H9 (cell line): ENCODE results near the gene CADPS2. TPM values are rescaled to one million over a fixed set of nuclear protein-coding genes. Genes with fewer than 3 reads are reported as not detected.

Source experiments
- DNase-seq: peaks from one replicate; pipeline ENCODE4 v3.0.0-alpha.2; 2017
- H2AFZ ChIP-seq: one replicate; pipeline ENCODE4 v1.6.1; 2013; ENCODE audit warnings: mild to moderate bottlenecking, low read length, control low read depth, moderate library complexity
- H2AK5ac ChIP-seq: 2 replicates; pipeline ENCODE4 v1.6.1; 2013; ENCODE audit warnings: low read length, control low read depth, mixed read lengths; ENCODE audit not compliant: insufficient read length
- H2BK120ac ChIP-seq: one replicate; pipeline ENCODE4 v1.6.1; 2013; ENCODE audit warnings: low read depth, mild to moderate bottlenecking, low read length, control low read depth, inconsistent platforms; ENCODE audit not compliant: poor library complexity, severe bottlenecking
- H2BK12ac ChIP-seq: 2 replicates; pipeline ENCODE4 v1.6.1; 2013; ENCODE audit warnings: low read length, control low read depth, mixed read lengths, low read depth; ENCODE audit not compliant: insufficient read length
- H2BK15ac ChIP-seq: 2 replicates; pipeline ENCODE4 v1.6.1; 2013; ENCODE audit warnings: low read depth, low read length, control low read depth
- H2BK20ac ChIP-seq: one replicate; pipeline ENCODE4 v1.6.1; 2013; ENCODE audit warnings: low read depth, mild to moderate bottlenecking, low read length, control low read depth, inconsistent platforms; ENCODE audit not compliant: poor library complexity, severe bottlenecking
- H2BK5ac ChIP-seq: 2 replicates; pipeline ENCODE4 v1.6.1; 2013; ENCODE audit warnings: low read length, control low read depth, mixed read lengths; ENCODE audit not compliant: insufficient read length
- H3K14ac ChIP-seq: 2 replicates; pipeline ENCODE4 v1.6.1; 2013; ENCODE audit warnings: low read length, control low read depth; ENCODE audit not compliant: insufficient read depth
- H3K18ac ChIP-seq: 2 replicates; pipeline ENCODE4 v1.6.1; 2013; ENCODE audit warnings: low read depth, mild to moderate bottlenecking, mixed read lengths, low read length, control low read depth; ENCODE audit not compliant: insufficient read length
- H3K23ac ChIP-seq: 2 replicates; pipeline ENCODE4 v1.6.1; 2013; ENCODE audit warnings: low read length, control low read depth, mixed read lengths, low read depth; ENCODE audit not compliant: insufficient read length
- H3K23me2 ChIP-seq: 2 replicates; pipeline ENCODE4 v1.6.1; 2013; ENCODE audit warnings: low read depth, mild to moderate bottlenecking, mixed read lengths, low read length, control low read depth; ENCODE audit not compliant: insufficient read length, poor library complexity, severe bottlenecking
- H3K27ac ChIP-seq: 2 replicates; pipeline ENCODE4 v1.5.1; 2013; ENCODE audit warnings: low read length, control low read depth, mixed read lengths, low read depth; ENCODE audit not compliant: insufficient read length
- H3K27me3 ChIP-seq: 2 replicates; pipeline ENCODE4 v1.6.1; 2013; ENCODE audit warnings: low read length, control low read depth, inconsistent platforms; ENCODE audit not compliant: insufficient read depth
- H3K4ac ChIP-seq: 2 replicates; pipeline ENCODE4 v1.6.1; 2013; ENCODE audit warnings: low read depth, mild to moderate bottlenecking, control low read depth, inconsistent platforms, low read length, moderate library complexity
- H3K4me1 ChIP-seq: 2 replicates; pipeline ENCODE4 v1.6.1; 2013; ENCODE audit warnings: low read length, control low read depth, inconsistent platforms; ENCODE audit not compliant: insufficient read depth
- H3K4me2 ChIP-seq: 2 replicates; pipeline ENCODE4 v1.6.1; 2013; ENCODE audit warnings: low read length, control low read depth, mixed read lengths; ENCODE audit not compliant: insufficient read length, insufficient read depth
- H3K56ac ChIP-seq: 2 replicates; pipeline ENCODE4 v1.6.1; 2013; ENCODE audit warnings: low read depth, mild to moderate bottlenecking, mixed read lengths, low read length, control low read depth; ENCODE audit not compliant: insufficient read length
- H3K79me1 ChIP-seq: 2 replicates; pipeline ENCODE4 v1.6.1; 2013; ENCODE audit warnings: low read depth, mild to moderate bottlenecking, moderate library complexity, low read length, control low read depth, inconsistent platforms; ENCODE audit not compliant: insufficient read depth, poor library complexity, severe bottlenecking
- H3K79me2 ChIP-seq: 2 replicates; pipeline ENCODE4 v1.6.1; 2013; ENCODE audit warnings: low read length, control low read depth, inconsistent platforms; ENCODE audit not compliant: insufficient read depth
- H3K9ac ChIP-seq: 2 replicates; pipeline ENCODE4 v1.6.1; 2013; ENCODE audit warnings: low read length, control low read depth, mixed read lengths; ENCODE audit not compliant: insufficient read length; ENCODE audit errors: extremely low read depth
- H3K9me3 ChIP-seq: one replicate; pipeline ENCODE4 v1.6.1; 2013; ENCODE audit warnings: low read depth, low read length, inconsistent platforms; ENCODE audit not compliant: control insufficient read depth
- H3T11ph ChIP-seq: one replicate; pipeline ENCODE4 v1.6.1; 2013; ENCODE audit warnings: mild to moderate bottlenecking, low read length, control low read depth, inconsistent platforms
- H4K20me1 ChIP-seq: one replicate; pipeline ENCODE4 v1.6.1; 2013; ENCODE audit not compliant: control insufficient read depth, insufficient read length, insufficient read depth
- H4K5ac ChIP-seq: 2 replicates; pipeline ENCODE4 v1.6.1; 2013; ENCODE audit warnings: low read depth, mild to moderate bottlenecking, mixed read lengths, low read length, control low read depth; ENCODE audit not compliant: insufficient read length
- H4K8ac ChIP-seq: replicated peaks from 2 replicates; pipeline ENCODE4 v1.6.1; 2013; ENCODE audit warnings: low read length, control low read depth, mixed read lengths, low read depth; ENCODE audit not compliant: insufficient read length
- H4K91ac ChIP-seq: 2 replicates; pipeline ENCODE4 v1.6.1; 2013; ENCODE audit warnings: low read depth, mild to moderate bottlenecking, moderate library complexity, mixed read lengths, low read length, control low read depth; ENCODE audit not compliant: insufficient read length
- H3K27ac Mint-ChIP-seq, 3 experiments: 2 replicates in 2 of 3; 3 replicates in 1 of 3; pipeline ENCODE4 v1.8.0; 2020 to 2021; ENCODE audit warnings: mixed read lengths in 3 of 3, mild to moderate bottlenecking in 1 of 3, moderate library complexity in 1 of 3
- H3K27me3 Mint-ChIP-seq: 2 replicates; pipeline ENCODE4 v1.8.0; 2021; ENCODE audit warnings: low read depth, mild to moderate bottlenecking, moderate library complexity, mixed read lengths
- H3K36me3 Mint-ChIP-seq, 3 experiments: 2 replicates in 2 of 3; 3 replicates in 1 of 3; pipeline ENCODE4 v1.8.0; 2020 to 2021; ENCODE audit warnings: low read depth in 3 of 3, mixed read lengths in 3 of 3; ENCODE audit not compliant: insufficient read depth in 1 of 3
- H3K4me1 Mint-ChIP-seq, 2 experiments: 2 replicates each; pipeline ENCODE4 v1.8.0; 2020; ENCODE audit warnings: mixed read lengths in 2 of 2
- H3K4me3 Mint-ChIP-seq, 2 experiments: 2 replicates in 1 of 2; 3 replicates in 1 of 2; pipeline ENCODE4 v1.8.0; 2020 to 2021; ENCODE audit warnings: mild to moderate bottlenecking in 2 of 2, mixed read lengths in 2 of 2, moderate library complexity in 1 of 2
- H3K9me3 Mint-ChIP-seq, 2 experiments: 2 replicates in 1 of 2; 3 replicates in 1 of 2; pipeline ENCODE4 v1.8.0; 2020; ENCODE audit warnings: mild to moderate bottlenecking in 2 of 2, mixed read lengths in 2 of 2, moderate library complexity in 1 of 2
- CTCF ChIP-seq: fragments of 200-600 bp; sonication (generic); conservative IDR thresholded peaks from 3 replicates; pipeline ENCODE4 v1.8.0; 2021; ENCODE audit warnings: antibody characterized with exemption, mild to moderate bottlenecking
- WGBS: extraction: QIAGEN DNeasy Blood & Tissue Kit; methylation state at CpG from one replicate; pipeline ENCODE4 v1.1.7; 2013; ENCODE audit warnings: missing lambda C conversion rate, low lambda C conversion rate, mixed read lengths; ENCODE audit not compliant: insufficient read length; ENCODE audit errors: extremely low coverage; 5-methylcytosine and 5-hydroxymethylcytosine counted together
- total RNA-seq: library from RNA; stranded (reverse); gene quantifications from 2 replicates; pipeline ENCODE4 v1.2.1, GENCODE V29; 2021

CADPS2 gene
- total RNA-seq, 1 experiment from 2014 or later: 7.1 TPM

DNA sequence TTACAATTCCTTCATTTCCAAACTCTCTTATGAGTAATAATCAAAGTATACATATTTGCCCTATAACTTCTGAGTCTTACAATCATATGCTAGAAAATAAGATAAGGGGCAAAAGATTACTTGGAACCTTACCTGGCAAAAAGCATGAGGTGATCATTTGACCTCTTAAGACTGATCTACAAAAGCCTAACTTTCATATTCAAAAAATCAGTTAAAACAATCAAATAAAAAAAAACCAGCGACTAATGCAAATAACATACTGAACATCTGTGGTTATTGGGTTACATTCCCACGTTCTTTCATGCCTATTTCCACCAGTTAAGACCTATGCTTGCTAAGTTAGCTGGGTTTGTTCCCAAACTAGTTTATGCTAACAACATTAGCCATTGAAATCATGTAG is 375.0 kb downstream of the CADPS2 start:
- Histone ChIP-seq H3T11ph (no peak overlapping the region), H3K56ac (no peak overlapping the region), H3K79me2 (no peaks in the 10 kb centered on the region), H2AFZ (no peak overlapping the region), H3K23ac (no peak overlapping the region), H3K27me3 (no peaks in the 10 kb centered on the region), H4K8ac (no peak overlapping the region), H4K91ac (no peak overlapping the region), H3K14ac (no peak overlapping the region), H2AK5ac (no peak overlapping the region), H3K4me1 (peaks cover 7% of the 10 kb centered on the region; the same call in 1 of the 2 replicates), H3K9ac (no peak overlapping the region), H2BK15ac (no peak overlapping the region), H3K18ac (no peak overlapping the region), H3K23me2 (no peaks in the 10 kb centered on the region), H2BK5ac (no peak overlapping the region), H2BK120ac (no peak overlapping the region), H3K4me2 (no peak overlapping the region), H3K9me3 (no peaks in the 10 kb centered on the region), H3K27ac (no peak overlapping the region), H3K79me1 (no peaks in the 10 kb centered on the region), H2BK12ac (no peak overlapping the region), H3K4ac (no peak overlapping the region), H4K5ac (no peak overlapping the region), H2BK20ac (no peak overlapping the region), H4K20me1 (no peaks in the 10 kb centered on the region)
- no peak for DNase-seq
- Mint-ChIP-seq H3K27ac (no peak overlapping the region), H3K9me3 (no peaks in the 10 kb centered on the region), H3K27me3 (no peaks in the 10 kb centered on the region), H3K4me3 (no peak overlapping the region), H3K36me3 (no peaks in the 10 kb centered on the region), H3K4me1 (peaks cover 20 to 45% of the 10 kb centered on the region in 2 experiments)
- no CpG with 5 or more reads among the region's 2 CpGs for WGBS
- no peak for TF ChIP-seq CTCF
